Measurements from ENCODE around the gene KIAA1210. TPM values are rescaled to one million over a fixed set of nuclear protein-coding genes. Genes with fewer than 3 reads are reported as not detected.

KIAA1210 gene
- polyA plus RNA-seq, 1 experiment, result not detected

DNA sequence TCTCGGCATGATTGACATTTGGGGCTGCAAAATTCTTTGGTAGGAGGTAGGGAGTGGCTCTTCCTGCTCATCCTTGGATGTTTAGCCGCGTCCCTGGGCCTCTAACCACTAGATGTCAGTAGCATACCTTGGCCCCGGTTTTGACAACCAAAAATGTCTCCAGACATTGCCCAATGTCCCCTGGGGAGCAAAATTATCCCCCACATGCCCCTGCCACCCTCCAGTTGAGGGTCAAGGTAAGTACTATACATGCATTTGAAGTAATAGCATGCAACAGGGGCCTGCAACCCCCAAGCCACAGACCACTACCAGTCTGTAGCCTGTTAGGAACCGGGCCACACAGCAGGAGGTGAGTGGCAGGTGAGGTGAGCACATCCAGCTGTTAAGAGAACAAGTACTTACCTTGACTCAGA, 17.6 kb upstream of the KIAA1210 start:
- H3K27me3 ChIP-seq (ENCODE audit: control insufficient read depth, insufficient read depth, low read length), result no peaks in the 10 kb centered on the region
- CTCF ChIA-PET, result interaction anchor here (0.9 kb wide), 1 partner anchor 73 kb away, joined by 4 read pairs; no protein-coding TSS in a partner anchor

DNA sequence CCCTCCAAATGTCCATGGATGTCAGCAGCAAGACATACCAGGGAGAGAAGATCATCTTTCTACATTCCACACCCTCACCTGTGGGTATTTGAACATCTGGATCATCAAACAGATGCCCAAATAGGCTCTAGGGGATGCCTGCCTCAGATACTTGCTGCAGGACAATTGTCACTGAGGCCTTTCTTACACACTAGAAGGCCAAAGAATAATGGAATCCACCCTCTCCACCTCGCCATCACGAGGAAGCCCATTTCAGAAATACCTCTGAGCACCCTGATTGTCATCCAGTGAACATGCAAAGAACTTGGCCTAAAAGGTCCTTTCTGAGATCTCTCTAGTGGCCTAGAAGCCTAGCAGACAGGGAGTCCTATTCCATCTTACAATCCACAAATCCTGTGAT, 6.9 kb upstream of the KIAA1210 start:
- no peaks in the 10 kb centered on the region for H3K27me3 ChIP-seq (ENCODE audit: control insufficient read depth, insufficient read depth, low read length)

More for the DNA sequence above, 17.6 kb upstream of the KIAA1210 start:
- TF ChIP-seq, protein P1, sequence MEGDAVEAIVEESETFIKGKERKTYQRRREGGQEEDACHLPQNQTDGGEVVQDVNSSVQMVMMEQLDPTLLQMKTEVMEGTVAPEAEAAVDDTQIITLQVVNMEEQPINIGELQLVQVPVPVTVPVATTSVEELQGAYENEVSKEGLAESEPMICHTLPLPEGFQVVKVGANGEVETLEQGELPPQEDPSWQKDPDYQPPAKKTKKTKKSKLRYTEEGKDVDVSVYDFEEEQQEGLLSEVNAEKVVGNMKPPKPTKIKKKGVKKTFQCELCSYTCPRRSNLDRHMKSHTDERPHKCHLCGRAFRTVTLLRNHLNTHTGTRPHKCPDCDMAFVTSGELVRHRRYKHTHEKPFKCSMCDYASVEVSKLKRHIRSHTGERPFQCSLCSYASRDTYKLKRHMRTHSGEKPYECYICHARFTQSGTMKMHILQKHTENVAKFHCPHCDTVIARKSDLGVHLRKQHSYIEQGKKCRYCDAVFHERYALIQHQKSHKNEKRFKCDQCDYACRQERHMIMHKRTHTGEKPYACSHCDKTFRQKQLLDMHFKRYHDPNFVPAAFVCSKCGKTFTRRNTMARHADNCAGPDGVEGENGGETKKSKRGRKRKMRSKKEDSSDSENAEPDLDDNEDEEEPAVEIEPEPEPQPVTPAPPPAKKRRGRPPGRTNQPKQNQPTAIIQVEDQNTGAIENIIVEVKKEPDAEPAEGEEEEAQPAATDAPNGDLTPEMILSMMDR (IDR thresholded peaks at IDR 0.05; ENCODE audit: insufficient read depth, low read depth, low read length), result peak; percentile 57
- H3K36me3 ChIP-seq (ENCODE audit: control insufficient read depth, insufficient read depth, low read length), result no peaks in the 10 kb centered on the region
- H3K4me3 ChIP-seq (ENCODE audit: low read depth, low read length), result no peak overlapping the region
- POLR2A ChIA-PET, result no interaction called here
- no peak for DNase-seq (ENCODE audit: low read depth)

DNA sequence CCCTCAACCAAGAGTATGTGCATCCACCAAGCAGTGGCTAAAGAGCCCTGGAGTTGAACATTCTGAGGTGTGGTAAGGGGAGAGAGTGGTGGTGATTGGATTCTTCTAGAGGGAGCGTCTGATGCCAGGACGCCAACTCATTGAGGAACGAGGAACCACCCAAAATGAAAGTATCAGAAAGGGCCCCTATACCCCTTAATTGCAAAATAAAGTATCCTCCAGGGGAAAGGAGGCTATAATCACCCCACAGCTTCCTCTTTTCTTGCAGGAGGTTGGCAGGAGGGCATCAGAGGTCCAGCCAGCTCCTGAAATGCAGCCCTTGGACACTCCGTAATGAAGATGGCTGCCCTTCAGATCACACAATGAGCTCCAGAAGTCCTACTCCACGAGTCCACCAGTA, 5.3 kb upstream of the KIAA1210 start:
- POLR2A ChIA-PET, result no interaction called here
- CTCF ChIA-PET, result no interaction called here
- H3K4me3 ChIP-seq (ENCODE audit: low read depth, low read length), result no peak overlapping the region
- no peaks in the 10 kb centered on the region for H3K27me3 ChIP-seq (ENCODE audit: control insufficient read depth, insufficient read depth, low read length)
- TF ChIP-seq, protein P1 (IDR thresholded peaks at IDR 0.05; ENCODE audit: insufficient read depth, low read depth, low read length), result no peak
- DNase-seq (ENCODE audit: low read depth), result no peak
- no peaks in the 10 kb centered on the region for H3K36me3 ChIP-seq (ENCODE audit: control insufficient read depth, insufficient read depth, low read length)

More for the DNA sequence above, 6.9 kb upstream of the KIAA1210 start:
- Histone ChIP-seq H3K4me3 (ENCODE audit: low read depth, low read length) (no peak overlapping the region), H3K36me3 (ENCODE audit: control insufficient read depth, insufficient read depth, low read length) (no peaks in the 10 kb centered on the region)
- ChIA-PET CTCF (no interaction called here), POLR2A (no interaction called here)
- DNase-seq (ENCODE audit: low read depth), result no peak
- TF ChIP-seq, protein P1 (IDR thresholded peaks at IDR 0.05; ENCODE audit: insufficient read depth, low read depth, low read length), result no peak

DNA sequence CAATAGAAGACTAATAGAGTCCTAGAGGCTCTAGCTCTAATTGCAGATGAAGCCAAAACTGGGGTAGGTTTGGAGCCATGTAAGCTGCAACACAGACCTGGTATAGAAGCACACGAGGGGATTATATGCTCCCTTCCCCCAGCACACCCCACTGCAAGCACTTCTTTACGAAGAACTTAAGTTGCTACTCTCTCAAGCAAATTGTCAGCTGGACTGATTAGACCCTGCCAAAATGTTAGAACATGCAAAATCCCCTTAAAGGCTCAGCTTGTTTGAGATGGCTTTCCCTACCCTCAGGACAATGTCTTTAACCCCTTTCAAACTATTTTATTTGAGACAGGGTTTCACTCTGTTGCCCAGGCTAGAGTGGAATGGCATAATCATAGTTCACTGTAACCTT, 4.7 kb upstream of the KIAA1210 start:
- POLR2A ChIA-PET, result no interaction called here
- Histone ChIP-seq H3K36me3 (ENCODE audit: control insufficient read depth, insufficient read depth, low read length) (no peaks in the 10 kb centered on the region), H3K27me3 (ENCODE audit: control insufficient read depth, insufficient read depth, low read length) (no peaks in the 10 kb centered on the region), H3K4me3 (ENCODE audit: low read depth, low read length) (no peak overlapping the region)
- DNase-seq (ENCODE audit: low read depth), result no peak
- TF ChIP-seq, protein P1 (IDR thresholded peaks at IDR 0.05; ENCODE audit: insufficient read depth, low read depth, low read length), result no peak
- CTCF ChIA-PET, result no interaction called here

DNA sequence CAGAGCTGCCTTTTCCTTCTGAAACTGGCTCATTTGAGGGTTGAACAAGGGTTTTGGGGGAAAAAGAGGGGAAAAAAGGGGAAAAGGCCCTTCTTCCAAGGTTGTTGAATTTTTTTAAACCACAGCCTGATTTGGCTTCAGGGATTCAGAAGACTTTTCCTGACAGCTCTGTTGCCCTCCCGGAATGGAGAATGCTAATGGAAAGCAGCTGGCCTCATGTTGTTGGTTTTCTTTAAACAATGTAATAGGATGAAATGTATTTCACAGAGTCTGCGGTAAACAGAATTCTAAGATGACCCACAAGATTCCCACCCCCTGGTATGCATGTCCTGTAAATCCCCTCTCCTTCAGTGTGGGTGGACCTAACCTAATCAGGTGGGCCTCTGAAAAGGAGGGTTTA, 3.3 kb upstream of the KIAA1210 start:
- TF ChIP-seq, protein P1 (IDR thresholded peaks at IDR 0.05; ENCODE audit: insufficient read depth, low read depth, low read length), result no peak
- ChIA-PET POLR2A (no interaction called here), CTCF (interaction anchor here (0.5 kb wide), 1 partner anchor 15 kb away, joined by 3 read pairs; no protein-coding TSS in a partner anchor)
- no peak for DNase-seq (ENCODE audit: low read depth)
- Histone ChIP-seq H3K36me3 (ENCODE audit: control insufficient read depth, insufficient read depth, low read length) (no peaks in the 10 kb centered on the region), H3K4me3 (ENCODE audit: low read depth, low read length) (no peak overlapping the region), H3K27me3 (ENCODE audit: control insufficient read depth, insufficient read depth, low read length) (no peaks in the 10 kb centered on the region)

All from BJ (cell line).